HG02588 (cell line): ENCODE measurements around the gene GRAP.
"Not testable (repeated sequence)": the region's sequence is repeated elsewhere in the genome, so short reads cannot be mapped to it uniquely, and the experiment has no call there.

Experiments used
- ATAC-seq: cut with Tn5 transposase; IDR thresholded peaks from one replicate; pipeline ENCODE4 v1.9.1; 2021; ENCODE audit warnings: mild to moderate bottlenecking, moderate library complexity; ENCODE audit not compliant: unreplicated experiment

The GRAP gene

GRCh38 chr17:19043032-19043431, 3.7 kb downstream of the GRAP start:
- ATAC-seq = not testable (repeated sequence)

DNA sequence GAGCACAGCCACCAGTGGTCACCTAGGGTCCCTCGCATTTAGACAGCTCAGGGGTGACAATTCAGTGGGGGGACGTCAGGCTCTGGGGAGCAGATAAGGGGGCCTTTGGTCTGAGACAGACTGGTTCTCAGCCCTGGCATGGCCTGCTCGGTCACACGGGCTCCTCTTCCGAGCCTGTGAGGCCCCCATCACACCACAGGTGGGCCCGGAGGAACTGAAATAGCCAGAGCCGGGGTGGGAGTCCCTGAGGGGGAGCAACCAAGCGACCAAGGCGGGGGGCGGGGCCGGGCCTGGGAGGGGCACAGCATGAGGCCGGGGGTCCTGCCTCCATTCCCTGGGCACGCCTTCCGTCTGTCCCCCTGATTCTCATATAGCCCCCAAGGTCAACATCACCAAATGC, 4.4 kb downstream of the GRAP start:
- not testable (repeated sequence) for ATAC-seq

DNA sequence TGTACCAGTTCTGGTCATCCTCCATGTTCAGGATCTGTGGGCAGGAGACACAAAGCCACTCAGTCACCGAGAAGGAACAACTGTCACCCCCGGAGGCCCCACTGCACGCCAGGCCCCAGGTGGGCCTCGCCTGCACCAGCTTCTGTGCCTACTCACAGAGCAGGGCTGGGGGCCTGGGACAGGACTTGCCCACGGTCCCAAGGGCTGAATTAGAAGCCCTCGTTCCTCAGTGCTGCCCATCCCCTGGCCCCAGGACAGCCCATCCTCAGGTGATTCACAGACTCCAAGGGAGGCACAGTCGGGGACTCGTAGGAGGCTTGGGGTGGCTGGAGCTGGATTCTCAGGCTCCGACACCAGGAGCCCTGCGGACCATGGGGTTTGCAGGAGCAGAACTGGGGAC, 4.9 kb downstream of the GRAP start:
- ATAC-seq = not testable (repeated sequence)

GRCh38 chr17:19040350-19040749, 6.4 kb downstream of the GRAP start:
- not testable (repeated sequence) for ATAC-seq

DNA sequence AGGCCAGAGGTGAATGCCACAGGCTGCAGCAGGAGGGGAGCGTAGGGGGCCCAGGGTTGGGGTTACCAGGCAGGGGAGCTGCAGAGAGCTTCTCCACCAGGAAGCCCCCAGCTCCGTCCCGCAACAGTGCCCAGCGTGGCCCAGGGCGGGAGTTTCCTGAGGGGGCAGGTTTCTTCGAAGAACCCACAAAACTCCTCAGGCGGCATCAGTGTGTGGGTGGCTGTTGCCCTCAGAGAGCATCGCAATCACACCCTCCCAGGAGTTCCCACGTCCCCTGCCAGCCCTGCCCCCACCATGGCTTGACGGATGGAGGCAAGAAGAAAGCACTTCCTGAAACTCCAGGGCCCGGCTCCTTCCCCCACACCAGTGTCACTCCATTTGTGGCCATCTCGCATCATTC, 8.0 kb downstream of the GRAP start:
- not testable (repeated sequence) for ATAC-seq

- ATAC-seq = not testable (repeated sequence)
Observed at GRCh38 chr17:19038007-19038406, 8.8 kb downstream of the GRAP start.

GRCh38 chr17:19037547-19037946, 9.2 kb downstream of the GRAP start:
- not testable (repeated sequence) for ATAC-seq

DNA sequence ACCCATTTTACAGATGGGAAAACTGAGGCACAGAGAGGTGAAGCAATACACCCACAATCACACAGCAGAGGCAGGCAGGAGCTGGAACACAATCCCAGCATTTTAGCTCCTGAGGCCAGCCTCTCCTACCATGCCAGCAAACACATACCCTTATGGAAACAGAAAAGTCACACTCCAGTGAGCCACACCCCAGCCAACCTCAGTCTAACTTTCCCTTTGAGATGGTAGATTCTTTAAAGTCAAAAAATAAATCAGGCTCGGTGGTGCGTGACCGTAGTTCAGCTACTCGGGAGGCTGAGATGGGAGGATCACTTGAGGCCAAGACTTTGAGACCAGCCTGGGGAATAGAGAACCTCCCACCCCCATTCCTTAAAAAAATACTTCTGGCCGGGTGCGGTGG, 10.6 kb downstream of the GRAP start:
- ATAC-seq = not testable (repeated sequence)

DNA sequence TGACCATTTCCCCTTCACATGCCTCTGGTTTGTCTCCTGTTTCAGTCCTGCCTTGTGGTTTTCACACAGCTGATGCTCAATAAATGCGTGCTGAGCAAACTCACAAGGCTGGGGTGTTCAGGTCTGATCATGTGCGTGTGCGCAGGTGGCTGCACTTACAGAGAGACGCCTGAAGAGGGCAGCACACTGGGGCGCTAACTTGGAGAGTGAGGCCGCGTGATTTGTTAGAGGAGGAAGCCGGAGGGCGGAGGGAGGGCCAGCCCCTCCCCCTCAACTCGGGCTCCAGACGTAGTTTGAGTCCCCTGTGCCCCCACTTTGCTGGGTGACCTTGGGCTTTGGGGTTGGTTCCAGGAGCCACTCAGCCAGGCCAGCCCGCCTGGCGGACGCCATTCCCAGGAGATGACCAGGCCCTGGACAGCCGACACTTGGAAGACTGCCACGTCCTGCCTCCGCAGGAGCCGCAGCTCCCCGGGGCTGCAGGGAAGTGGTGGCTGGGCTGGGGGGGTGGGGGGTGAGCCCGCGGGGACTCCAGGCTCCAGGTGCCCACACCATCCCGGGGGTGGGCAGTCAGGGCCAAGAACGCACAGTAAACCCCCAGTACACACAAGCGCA, 14.3 kb downstream of the GRAP start:
- peak; percentile 44 for ATAC-seq

DNA sequence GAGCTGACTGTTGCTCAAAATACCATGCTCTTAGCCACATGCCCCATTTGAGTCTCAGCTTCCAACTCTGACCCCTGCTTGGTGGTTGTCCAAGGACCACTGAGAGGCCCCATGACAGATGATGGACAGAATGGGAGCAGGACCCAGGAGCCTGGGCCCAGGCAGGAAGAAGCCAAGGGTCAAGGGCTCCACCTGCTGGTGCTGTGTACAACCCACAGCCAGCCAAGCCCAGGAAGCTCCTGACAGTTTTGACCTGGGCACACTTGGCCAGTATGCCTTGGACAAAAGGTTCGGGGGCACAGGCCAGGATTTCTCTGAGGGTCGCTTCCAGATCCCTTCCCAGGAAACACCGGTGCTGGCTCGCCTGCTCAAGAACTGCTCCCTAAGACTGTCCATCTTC, 15.0 kb downstream of the GRAP start:
- not testable (repeated sequence) for ATAC-seq

- not testable (repeated sequence) for ATAC-seq
Observed at GRCh38 chr17:19030771-19031449, 15.8 kb downstream of the GRAP start.

- not testable (repeated sequence) for ATAC-seq
Observed at GRCh38 chr17:19029740-19030139, 17.0 kb downstream of the GRAP start.

- not testable (repeated sequence) for ATAC-seq
Observed at GRCh38 chr17:19028671-19029070, 18.1 kb downstream of the GRAP start.

DNA sequence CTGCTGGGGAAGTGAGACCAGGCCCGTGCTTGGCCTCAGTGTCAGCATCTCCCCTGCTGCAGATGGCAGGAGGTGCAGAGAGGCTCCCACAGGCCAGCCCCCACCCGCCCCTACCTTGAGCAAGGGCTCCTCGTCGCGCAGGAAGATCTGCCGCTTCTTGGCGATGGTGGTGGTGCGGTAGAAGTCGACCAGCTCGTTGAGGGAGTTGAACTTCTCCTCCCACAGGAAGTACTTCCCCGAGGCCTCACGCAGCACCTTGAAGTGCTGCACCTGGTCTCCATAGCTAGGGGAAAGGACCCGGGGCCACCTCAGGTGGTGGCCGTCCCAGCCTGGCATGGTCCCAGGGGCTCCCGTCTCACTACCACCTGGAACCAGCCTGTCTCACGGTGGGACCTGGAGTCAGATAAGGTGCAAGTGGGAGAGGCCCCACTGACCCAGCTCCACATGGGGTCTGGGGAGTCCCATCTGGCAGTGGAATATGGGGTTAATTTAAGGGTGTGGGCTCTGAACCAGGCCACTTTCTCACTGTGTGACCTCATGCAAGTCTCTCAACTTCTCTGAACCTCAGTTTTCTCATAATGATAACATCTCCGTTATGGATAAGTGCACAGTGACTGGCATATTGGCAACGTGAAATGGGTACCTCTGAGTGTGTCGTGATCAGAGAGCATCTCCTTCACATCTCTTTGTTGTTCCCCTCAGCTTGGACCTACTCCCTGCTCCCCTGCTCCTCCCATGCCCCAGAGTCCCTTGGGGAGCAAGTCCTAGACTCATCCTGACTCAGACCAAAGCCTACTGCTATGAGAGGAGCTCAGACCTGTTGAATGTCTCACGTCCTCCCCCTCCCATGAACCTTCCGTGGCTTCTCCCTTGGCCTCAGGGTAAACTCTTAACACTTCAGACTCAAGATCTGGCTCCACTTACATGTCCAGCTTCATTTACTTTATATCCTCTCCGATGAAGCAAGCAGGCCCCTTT, 22.4 kb downstream of the GRAP start:
- no peak for ATAC-seq

DNA sequence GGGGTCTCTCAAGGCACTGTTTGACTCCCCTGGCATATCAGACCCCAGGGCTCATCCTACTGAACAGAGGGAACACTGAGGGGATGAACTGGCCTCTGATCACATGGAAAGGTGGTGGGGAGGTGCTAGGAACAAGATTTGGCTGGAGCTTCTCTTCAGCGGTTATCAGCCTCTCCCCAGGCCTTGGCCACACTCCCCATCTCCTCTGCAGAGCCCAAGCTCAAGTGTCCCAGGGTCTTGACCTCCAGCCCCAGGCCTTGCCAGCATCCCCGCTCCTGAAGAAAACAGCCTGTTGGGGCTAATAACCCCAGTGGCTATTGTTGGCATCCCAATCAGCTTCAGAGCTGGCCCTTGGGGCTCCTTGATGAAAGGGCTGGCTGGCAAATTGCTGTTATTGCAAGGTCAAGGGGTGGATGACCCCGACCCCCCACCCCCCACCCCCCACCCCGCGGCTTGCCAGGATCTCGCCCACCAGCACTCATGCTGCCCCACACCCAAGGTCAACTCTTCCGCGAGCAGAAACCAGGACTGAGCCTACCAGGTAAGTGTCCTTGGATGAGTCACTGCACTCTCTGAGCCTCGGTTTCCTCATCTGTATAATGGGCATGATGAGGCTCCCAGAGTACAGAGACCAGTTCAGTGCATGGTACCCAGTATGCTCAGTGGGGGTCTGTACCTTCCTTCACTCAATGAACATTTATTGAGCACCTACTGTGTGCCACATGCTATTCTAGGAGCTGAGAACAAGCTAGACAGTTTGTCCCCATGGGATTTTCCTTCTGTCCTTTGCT, 23.4 kb downstream of the GRAP start:
- ATAC-seq = no peak

- no peak for ATAC-seq
Observed at GRCh38 chr17:19022747-19023146, 24.0 kb downstream of the GRAP start.

DNA sequence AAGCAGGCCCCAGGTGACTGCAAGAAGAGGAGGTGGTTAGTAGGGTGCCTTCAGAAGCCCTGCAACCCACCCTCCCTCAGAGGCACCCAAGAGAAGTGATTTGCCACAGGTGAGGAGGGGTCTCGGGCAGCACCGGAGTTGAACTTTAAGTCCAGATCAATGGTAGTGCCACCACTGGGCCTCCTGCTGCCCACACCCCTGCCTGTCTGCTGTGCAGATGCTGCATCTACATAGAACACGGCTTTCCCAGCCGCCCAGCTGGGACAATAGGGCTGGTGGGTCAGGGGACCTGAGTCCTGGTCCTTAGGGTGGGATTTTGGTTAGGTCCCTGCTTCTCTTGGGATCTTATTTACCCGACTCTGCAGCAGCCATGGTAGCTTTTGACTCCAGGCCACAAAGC, 24.6 kb downstream of the GRAP start:
- no peak for ATAC-seq

DNA sequence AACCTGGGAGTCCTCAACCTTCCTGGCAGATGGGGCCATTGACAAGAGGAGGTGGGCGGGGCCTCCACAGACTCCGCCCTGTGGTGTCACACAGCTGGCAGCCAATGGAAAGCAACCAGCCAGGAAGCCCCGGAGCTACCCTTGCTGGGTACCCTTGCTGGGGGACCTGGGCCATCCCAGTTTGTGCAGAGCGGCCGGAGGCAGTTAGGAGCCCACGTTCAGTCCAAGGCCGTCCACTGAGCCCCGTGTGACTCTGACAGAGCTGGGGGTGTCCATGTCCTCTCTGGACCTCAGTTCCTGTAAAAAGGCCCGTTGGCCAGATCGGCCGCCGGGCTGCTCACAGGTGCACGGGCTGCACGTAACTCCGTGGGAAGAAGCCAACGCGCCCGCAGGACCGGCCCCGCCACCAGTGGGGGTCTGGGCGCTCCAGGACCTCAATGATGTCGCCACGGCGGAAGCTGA, 25.1 kb downstream of the GRAP start:
- no peak for ATAC-seq

- not testable (repeated sequence) for ATAC-seq
Observed at GRCh38 chr17:19021011-19021621, 25.6 kb downstream of the GRAP start.

- no peak for ATAC-seq
Observed at GRCh38 chr17:19020016-19020415, 26.7 kb downstream of the GRAP start.
